Ishikawa (cell line): ENCODE results near the gene LHX5.

Experiments
- CEBPB ChIP-seq: IDR thresholded peaks from 2 replicates; pipeline ENCODE4 v1.6.1; 2012
- CREB1 ChIP-seq: IDR thresholded peaks from 2 replicates; pipeline ENCODE4 v1.6.1; 2012; ENCODE audit warnings: low read depth
- EGR1 ChIP-seq: IDR thresholded peaks from 2 replicates; pipeline ENCODE4 v1.6.1; 2012
- EP300 ChIP-seq: IDR thresholded peaks from 2 replicates; pipeline ENCODE4 v1.6.1; 2012; ENCODE audit warnings: borderline replicate concordance
- FOXM1 ChIP-seq: IDR thresholded peaks from 2 replicates; pipeline ENCODE4 v1.6.1; 2012; ENCODE audit warnings: low read depth, borderline replicate concordance
- MAX ChIP-seq: IDR thresholded peaks from 2 replicates; pipeline ENCODE4 v1.6.1; 2012
- NFIC ChIP-seq: IDR thresholded peaks from 2 replicates; pipeline ENCODE4 v1.6.1; 2012
- RAD21 ChIP-seq: IDR thresholded peaks from 2 replicates; pipeline ENCODE4 v1.6.1; 2012; ENCODE audit warnings: low read depth
- TAF1 ChIP-seq: IDR thresholded peaks from 2 replicates; pipeline ENCODE4 v1.6.1; 2012; ENCODE audit warnings: low read depth, mild to moderate bottlenecking
- TCF12 ChIP-seq: IDR thresholded peaks from 2 replicates; pipeline ENCODE4 v1.6.1; 2012; ENCODE audit warnings: low read depth
- TEAD4 ChIP-seq: IDR thresholded peaks from 2 replicates; pipeline ENCODE4 v1.6.1; 2012
- YY1 ChIP-seq: IDR thresholded peaks from 2 replicates; pipeline ENCODE4 v1.6.1; 2012; ENCODE audit warnings: low read depth
- ZBTB7A ChIP-seq: IDR thresholded peaks from 2 replicates; pipeline ENCODE4 v1.6.1; 2012; ENCODE audit warnings: low read depth
- TF ChIP-seq, protein P1 (sequence below): IDR thresholded peaks from 2 replicates; pipeline ENCODE4 v1.6.1; 2012; ENCODE audit warnings: low read depth, mild to moderate bottlenecking
- TF ChIP-seq, protein P2 (sequence below): IDR thresholded peaks from 2 replicates; pipeline ENCODE4 v1.6.1; 2012

Gene LHX5

DNA sequence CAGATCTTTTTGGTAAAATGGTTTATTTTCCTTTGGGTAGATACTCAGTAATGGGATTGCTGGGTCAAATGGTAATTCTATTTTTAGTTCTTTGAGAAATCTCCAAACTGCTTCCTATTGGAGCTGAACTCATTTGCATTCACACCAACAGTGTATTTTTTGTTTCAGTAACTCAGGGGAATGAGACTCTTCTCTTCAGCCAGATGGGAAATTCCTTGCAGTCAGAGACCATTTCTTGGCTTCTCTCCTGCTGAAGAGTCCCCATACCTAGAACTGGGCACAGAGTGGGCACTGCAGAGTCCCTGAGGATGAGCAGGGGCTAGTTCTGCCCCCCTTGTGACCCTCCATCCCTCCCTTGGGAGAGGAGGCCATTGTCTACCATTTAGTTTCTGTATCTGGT is 38.7 kb downstream of the LHX5 start:
- no peak for TF ChIP-seq TEAD4
- TF ChIP-seq EP300: no peak
- TF ChIP-seq TCF12: no peak
- TF ChIP-seq, protein P1, sequence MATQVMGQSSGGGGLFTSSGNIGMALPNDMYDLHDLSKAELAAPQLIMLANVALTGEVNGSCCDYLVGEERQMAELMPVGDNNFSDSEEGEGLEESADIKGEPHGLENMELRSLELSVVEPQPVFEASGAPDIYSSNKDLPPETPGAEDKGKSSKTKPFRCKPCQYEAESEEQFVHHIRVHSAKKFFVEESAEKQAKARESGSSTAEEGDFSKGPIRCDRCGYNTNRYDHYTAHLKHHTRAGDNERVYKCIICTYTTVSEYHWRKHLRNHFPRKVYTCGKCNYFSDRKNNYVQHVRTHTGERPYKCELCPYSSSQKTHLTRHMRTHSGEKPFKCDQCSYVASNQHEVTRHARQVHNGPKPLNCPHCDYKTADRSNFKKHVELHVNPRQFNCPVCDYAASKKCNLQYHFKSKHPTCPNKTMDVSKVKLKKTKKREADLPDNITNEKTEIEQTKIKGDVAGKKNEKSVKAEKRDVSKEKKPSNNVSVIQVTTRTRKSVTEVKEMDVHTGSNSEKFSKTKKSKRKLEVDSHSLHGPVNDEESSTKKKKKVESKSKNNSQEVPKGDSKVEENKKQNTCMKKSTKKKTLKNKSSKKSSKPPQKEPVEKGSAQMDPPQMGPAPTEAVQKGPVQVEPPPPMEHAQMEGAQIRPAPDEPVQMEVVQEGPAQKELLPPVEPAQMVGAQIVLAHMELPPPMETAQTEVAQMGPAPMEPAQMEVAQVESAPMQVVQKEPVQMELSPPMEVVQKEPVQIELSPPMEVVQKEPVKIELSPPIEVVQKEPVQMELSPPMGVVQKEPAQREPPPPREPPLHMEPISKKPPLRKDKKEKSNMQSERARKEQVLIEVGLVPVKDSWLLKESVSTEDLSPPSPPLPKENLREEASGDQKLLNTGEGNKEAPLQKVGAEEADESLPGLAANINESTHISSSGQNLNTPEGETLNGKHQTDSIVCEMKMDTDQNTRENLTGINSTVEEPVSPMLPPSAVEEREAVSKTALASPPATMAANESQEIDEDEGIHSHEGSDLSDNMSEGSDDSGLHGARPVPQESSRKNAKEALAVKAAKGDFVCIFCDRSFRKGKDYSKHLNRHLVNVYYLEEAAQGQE: no peak
- TF ChIP-seq CREB1: no peak
- no peak for TF ChIP-seq CEBPB
- TF ChIP-seq YY1: no peak
- no peak for TF ChIP-seq RAD21
- no peak for TF ChIP-seq MAX
- no peak for TF ChIP-seq TAF1
- TF ChIP-seq ZBTB7A: no peak
- TF ChIP-seq EGR1: no peak
- TF ChIP-seq NFIC: no peak
- TF ChIP-seq, protein P2, sequence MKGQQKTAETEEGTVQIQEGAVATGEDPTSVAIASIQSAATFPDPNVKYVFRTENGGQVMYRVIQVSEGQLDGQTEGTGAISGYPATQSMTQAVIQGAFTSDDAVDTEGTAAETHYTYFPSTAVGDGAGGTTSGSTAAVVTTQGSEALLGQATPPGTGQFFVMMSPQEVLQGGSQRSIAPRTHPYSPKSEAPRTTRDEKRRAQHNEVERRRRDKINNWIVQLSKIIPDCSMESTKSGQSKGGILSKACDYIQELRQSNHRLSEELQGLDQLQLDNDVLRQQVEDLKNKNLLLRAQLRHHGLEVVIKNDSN: no peak
- no peak for TF ChIP-seq FOXM1

DNA sequence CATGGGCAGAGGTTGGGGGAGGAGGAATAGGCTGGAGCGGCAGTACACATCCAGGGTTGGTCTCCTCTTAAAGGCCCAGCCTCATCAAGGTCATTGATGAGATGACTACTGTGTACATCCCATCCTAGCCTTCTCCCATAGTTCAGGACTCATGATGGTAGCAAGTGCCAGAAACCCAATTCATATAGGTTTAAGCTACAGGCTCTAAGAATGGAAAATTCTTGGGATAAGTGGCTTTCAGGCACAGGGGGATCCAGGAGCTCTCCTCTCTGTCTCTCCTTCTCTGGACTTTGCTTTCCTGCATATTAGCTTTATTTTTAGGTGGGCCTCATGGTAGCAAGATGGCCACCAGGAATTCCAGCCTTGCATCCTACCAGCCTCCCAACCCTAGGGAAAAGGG is 43.2 kb downstream of the LHX5 start:
- TF ChIP-seq CEBPB (no peak), FOXM1 (no peak), TAF1 (no peak), NFIC (no peak), YY1 (no peak), ZBTB7A (no peak), TEAD4 (no peak), RAD21 (no peak), MAX (no peak), EP300 (no peak), TCF12 (no peak), CREB1 (no peak), EGR1 (no peak)
- TF ChIP-seq, protein P2: no peak
- TF ChIP-seq, protein P1: no peak

GRCh38 chr12:113427882-113428281 is 43.8 kb downstream of the LHX5 start:
- TF ChIP-seq, protein P1: peak; percentile 69
- TF ChIP-seq MAX (peak; percentile 80), NFIC (no peak), TAF1 (no peak), FOXM1 (no peak), CEBPB (no peak), YY1 (no peak), CREB1 (no peak), RAD21 (no peak), TEAD4 (no peak), ZBTB7A (no peak), EP300 (no peak), TCF12 (no peak), EGR1 (no peak)
- TF ChIP-seq, protein P2: no peak

- TF ChIP-seq, protein P2: no peak
- TF ChIP-seq CREB1 (no peak), NFIC (no peak), TCF12 (no peak), FOXM1 (no peak)
- TF ChIP-seq, protein P1: no peak
These were observed 45.7 kb downstream of the LHX5 start for GRCh38 chr12:113425960-113426453.
